Measurements from ENCODE around the gene ZFP36.
A peak's percentile ranks its signal among the peaks of the same experiment; 100 is the strongest.
"Not testable (repeated sequence)": the region's sequence is repeated elsewhere in the genome, so short reads cannot be mapped to it uniquely, and the experiment has no call there.

ZFP36 gene

GRCh38 chr19:39445196-39446111 is 38.8 kb downstream of the ZFP36 start, which contains the start of gene SUPT5H:
SUPT5H (plus strand) TSS chr19:39445582; CDS start chr19:39445891, 309 bp downstream.
- peak; percentile 99 for DNase-seq (ENCODE audit: low spot score)

- DNase-seq (ENCODE audit: low spot score): no peak
These were observed 39.9 kb downstream of the ZFP36 start for GRCh38 chr19:39446365-39447084.

- DNase-seq (ENCODE audit: low spot score): no peak
These were observed 41.6 kb downstream of the ZFP36 start for GRCh38 chr19:39448271-39448670.

GRCh38 chr19:39449116-39449797 is 42.6 kb downstream of the ZFP36 start:
- DNase-seq (ENCODE audit: low spot score): no peak

DNA sequence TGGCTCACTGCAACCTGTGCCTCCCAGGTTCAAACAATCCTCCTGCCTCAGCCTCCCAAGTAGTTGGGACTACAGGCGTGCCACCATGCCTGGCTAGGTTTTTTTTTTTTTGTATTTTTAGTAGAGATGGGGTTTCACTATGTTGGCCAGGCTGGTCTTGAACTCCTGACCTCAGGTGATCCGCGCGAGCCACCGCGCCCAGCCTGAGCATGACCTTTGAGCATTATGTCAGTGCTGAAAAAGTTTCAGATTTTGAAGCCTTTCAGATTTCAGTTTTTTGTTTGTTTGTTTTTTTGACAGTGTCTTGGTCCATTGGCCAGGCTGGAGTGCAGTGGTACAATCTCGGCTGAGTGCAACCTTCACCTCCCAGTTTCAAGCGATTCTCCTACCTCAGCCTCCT is 44.6 kb downstream of the ZFP36 start:
- DNase-seq (ENCODE audit: low spot score): not testable (repeated sequence)

Measured in hematopoietic multipotent progenitor cell treated with erythropoietin and hydrocortisone succinate and interleukin-3 and kit ligand, for 15 days (in vitro differentiated cells).